ENCODE results near the gene GRN.
"Not testable (repeated sequence)": the region's sequence is repeated elsewhere in the genome, so short reads cannot be mapped to it uniquely, and the experiment has no call there.

The GRN gene

GRCh38 chr17:44389281-44389680 lies 44.2 kb downstream of the GRN start, which contains the start of gene ITGA2B:
Gene ITGA2B (minus strand): TSS chr17:44389649. CDS start chr17:44389473, 176 bp downstream.
- H3K79me2 ChIP-seq (ENCODE audit: insufficient read depth, low read length), result no peaks in the 10 kb centered on the region
- H3K9me2 ChIP-seq (ENCODE audit: low read depth, low read length), result no peaks in the 10 kb centered on the region
- no peak within 1 kb of the TSS for H3K9ac ChIP-seq (ENCODE audit: low read length)
- H3F3A ChIP-seq (ENCODE audit: insufficient read depth, low read length), result no peaks in the 10 kb centered on the region
- no peak within 1 kb of the TSS for H2AFZ ChIP-seq (ENCODE audit: low read length)
- TF ChIP-seq CTCF (IDR thresholded peaks at IDR 0.05; ENCODE audit: low read length) (no peak), EZH2 (IDR thresholded peaks at IDR 0.05; ENCODE audit: borderline replicate concordance, low read length) (no peak)
- no peak within 1 kb of the TSS for H3K4me3 ChIP-seq (ENCODE audit: low read depth, low read length, poor library complexity, severe bottlenecking)
- H3K27ac ChIP-seq (ENCODE audit: low read depth, low read length, poor library complexity, severe bottlenecking), result no peak within 1 kb of the TSS
- H4K20me1 ChIP-seq (ENCODE audit: insufficient read depth, low read length), result no peaks in the 10 kb centered on the region
- H3K4me2 ChIP-seq (ENCODE audit: low read length), result no peak within 1 kb of the TSS
- peaks cover 8% of the 10 kb centered on the region for H3K4me1 ChIP-seq (ENCODE audit: insufficient read depth, low read length, severe bottlenecking)
- H3K27me3 ChIP-seq (ENCODE audit: insufficient read depth, low read length), result no peaks in the 10 kb centered on the region
- H3K36me3 ChIP-seq (ENCODE audit: insufficient read depth, low read length), result no peaks in the 10 kb centered on the region
- no peaks in the 10 kb centered on the region for H3K9me3 ChIP-seq (ENCODE audit: low read length)

- H4K20me1 ChIP-seq (ENCODE audit: insufficient read depth, low read length), result no peaks in the 10 kb centered on the region
- H3K4me1 ChIP-seq (ENCODE audit: insufficient read depth, low read length, severe bottlenecking), result peaks cover 8% of the 10 kb centered on the region
- no peaks in the 10 kb centered on the region for H3K27me3 ChIP-seq (ENCODE audit: insufficient read depth, low read length)
- H3K4me2 ChIP-seq (ENCODE audit: low read length), result no peak overlapping the region
- no peak overlapping the region for H3K4me3 ChIP-seq (ENCODE audit: low read depth, low read length, poor library complexity, severe bottlenecking)
- no peaks in the 10 kb centered on the region for H3K9me2 ChIP-seq (ENCODE audit: low read depth, low read length)
- TF ChIP-seq CTCF (IDR thresholded peaks at IDR 0.05; ENCODE audit: low read length) (no peak), EZH2 (IDR thresholded peaks at IDR 0.05; ENCODE audit: borderline replicate concordance, low read length) (no peak)
- no peak overlapping the region for H3K9ac ChIP-seq (ENCODE audit: low read length)
- H3K79me2 ChIP-seq (ENCODE audit: insufficient read depth, low read length), result no peaks in the 10 kb centered on the region
- no peak overlapping the region for H2AFZ ChIP-seq (ENCODE audit: low read length)
- H3K27ac ChIP-seq (ENCODE audit: low read depth, low read length, poor library complexity, severe bottlenecking), result no peak overlapping the region
- H3K9me3 ChIP-seq (ENCODE audit: low read length), result no peaks in the 10 kb centered on the region
- no peaks in the 10 kb centered on the region for H3F3A ChIP-seq (ENCODE audit: insufficient read depth, low read length)
- H3K36me3 ChIP-seq (ENCODE audit: insufficient read depth, low read length), result no peaks in the 10 kb centered on the region
Observed at GRCh38 chr17:44389723-44390202, 44.7 kb downstream of the GRN start.

- Histone ChIP-seq H2AFZ (ENCODE audit: low read length) (no peak overlapping the region), H3K9me3 (ENCODE audit: low read length) (no peaks in the 10 kb centered on the region), H3K9me2 (ENCODE audit: low read depth, low read length) (no peaks in the 10 kb centered on the region), H3K36me3 (ENCODE audit: insufficient read depth, low read length) (no peaks in the 10 kb centered on the region), H3F3A (ENCODE audit: insufficient read depth, low read length) (no peaks in the 10 kb centered on the region), H3K4me2 (ENCODE audit: low read length) (no peak overlapping the region), H3K9ac (ENCODE audit: low read length) (no peak overlapping the region), H3K27me3 (ENCODE audit: insufficient read depth, low read length) (no peaks in the 10 kb centered on the region), H3K79me2 (ENCODE audit: insufficient read depth, low read length) (no peaks in the 10 kb centered on the region), H3K27ac (ENCODE audit: low read depth, low read length, poor library complexity, severe bottlenecking) (no peak overlapping the region), H3K4me3 (ENCODE audit: low read depth, low read length, poor library complexity, severe bottlenecking) (no peak overlapping the region), H3K4me1 (ENCODE audit: insufficient read depth, low read length, severe bottlenecking) (peaks cover 4% of the 10 kb centered on the region), H4K20me1 (ENCODE audit: insufficient read depth, low read length) (no peaks in the 10 kb centered on the region)
- TF ChIP-seq CTCF (IDR thresholded peaks at IDR 0.05; ENCODE audit: low read length) (no peak), EZH2 (IDR thresholded peaks at IDR 0.05; ENCODE audit: borderline replicate concordance, low read length) (no peak)
Observed at GRCh38 chr17:44390250-44390870, 45.3 kb downstream of the GRN start.

GRCh38 chr17:44394112-44394511 lies 49.0 kb downstream of the GRN start:
- not testable (repeated sequence) for H3K4me3 ChIP-seq (ENCODE audit: low read depth, low read length, poor library complexity, severe bottlenecking); H3K79me2 ChIP-seq (ENCODE audit: insufficient read depth, low read length); H3K9me3 ChIP-seq (ENCODE audit: low read length); H3K4me1 ChIP-seq (ENCODE audit: insufficient read depth, low read length, severe bottlenecking); H2AFZ ChIP-seq (ENCODE audit: low read length); H3K27ac ChIP-seq (ENCODE audit: low read depth, low read length, poor library complexity, severe bottlenecking); H3K27me3 ChIP-seq (ENCODE audit: insufficient read depth, low read length); H3K9me2 ChIP-seq (ENCODE audit: low read depth, low read length); H3F3A ChIP-seq (ENCODE audit: insufficient read depth, low read length); H3K4me2 ChIP-seq (ENCODE audit: low read length); H4K20me1 ChIP-seq (ENCODE audit: insufficient read depth, low read length); H3K9ac ChIP-seq (ENCODE audit: low read length)
- H3K36me3 ChIP-seq (ENCODE audit: insufficient read depth, low read length), result peaks cover 20% of the 10 kb centered on the region

Measured in OCI-LY1 (cell line).